ENCODE measurements around the gene SPAG5. TPM values are rescaled to one million over a fixed set of nuclear protein-coding genes. Genes with fewer than 3 reads are reported as not detected.

SPAG5 gene
- total RNA-seq, 3 donors from 2014 or later (not counting 1 experiment from before 2014, with no cell fraction given): 18.0 to 19.6 (median 19.3) TPM

DNA sequence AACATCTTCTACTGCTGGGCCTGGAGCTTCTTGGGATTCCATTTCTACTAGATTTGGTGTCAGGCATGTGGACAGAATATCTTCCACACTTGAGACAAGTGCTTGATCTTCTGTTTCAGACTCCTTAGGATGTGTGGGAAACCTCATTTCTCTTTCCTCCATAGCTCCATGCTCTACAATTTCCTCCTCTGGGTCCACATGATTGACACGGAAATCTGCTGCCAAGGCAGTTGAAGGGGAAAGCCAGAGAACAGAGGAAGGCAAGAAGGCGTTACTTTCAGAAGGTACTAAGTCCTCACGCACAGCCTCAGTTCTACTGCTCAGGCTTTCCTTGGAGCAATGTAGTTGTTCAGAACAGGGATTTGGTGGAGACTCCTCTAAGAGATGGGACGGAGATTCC is 6.6 kb downstream of the SPAG5 start:
- TF ChIP-seq, protein P1, sequence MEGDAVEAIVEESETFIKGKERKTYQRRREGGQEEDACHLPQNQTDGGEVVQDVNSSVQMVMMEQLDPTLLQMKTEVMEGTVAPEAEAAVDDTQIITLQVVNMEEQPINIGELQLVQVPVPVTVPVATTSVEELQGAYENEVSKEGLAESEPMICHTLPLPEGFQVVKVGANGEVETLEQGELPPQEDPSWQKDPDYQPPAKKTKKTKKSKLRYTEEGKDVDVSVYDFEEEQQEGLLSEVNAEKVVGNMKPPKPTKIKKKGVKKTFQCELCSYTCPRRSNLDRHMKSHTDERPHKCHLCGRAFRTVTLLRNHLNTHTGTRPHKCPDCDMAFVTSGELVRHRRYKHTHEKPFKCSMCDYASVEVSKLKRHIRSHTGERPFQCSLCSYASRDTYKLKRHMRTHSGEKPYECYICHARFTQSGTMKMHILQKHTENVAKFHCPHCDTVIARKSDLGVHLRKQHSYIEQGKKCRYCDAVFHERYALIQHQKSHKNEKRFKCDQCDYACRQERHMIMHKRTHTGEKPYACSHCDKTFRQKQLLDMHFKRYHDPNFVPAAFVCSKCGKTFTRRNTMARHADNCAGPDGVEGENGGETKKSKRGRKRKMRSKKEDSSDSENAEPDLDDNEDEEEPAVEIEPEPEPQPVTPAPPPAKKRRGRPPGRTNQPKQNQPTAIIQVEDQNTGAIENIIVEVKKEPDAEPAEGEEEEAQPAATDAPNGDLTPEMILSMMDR (IDR thresholded peaks at IDR 0.05): no peak
- Mint-ChIP-seq H3K4me1 (no peaks in the 10 kb centered on the region), H3K27me3 (ENCODE audit: low read depth in 2 of 2) (no peaks in the 10 kb centered on the region), H3K4me3 (no peak overlapping the region), H3K27ac (no peak overlapping the region), H3K9me3 (no peaks in the 10 kb centered on the region), H3K36me3 (no peaks in the 10 kb centered on the region)
- intact Hi-C loops (cut with micrococcal nuclease): no loop called here
- Histone ChIP-seq H3K27me3 (ENCODE audit: control insufficient read depth, insufficient read depth, low read length) (no peaks in the 10 kb centered on the region), H3K27ac (ENCODE audit: low read length) (no peak overlapping the region), H3K9me3 (ENCODE audit: control insufficient read depth, insufficient read depth, low read length) (no peaks in the 10 kb centered on the region), H3K36me3 (ENCODE audit: control insufficient read depth, insufficient read depth, low read length) (peaks cover 2% of the 10 kb centered on the region), H3K4me1 (ENCODE audit: control insufficient read depth, insufficient read depth, low read length) (no peaks in the 10 kb centered on the region), H3K4me3 (ENCODE audit: low read length) (no peak overlapping the region)
- 94% methylated on average over 4 of the region's 4 CpGs for WGBS (ENCODE audit: insufficient coverage)
- DNase-seq: no peak
- ATAC-seq: no peak

DNA sequence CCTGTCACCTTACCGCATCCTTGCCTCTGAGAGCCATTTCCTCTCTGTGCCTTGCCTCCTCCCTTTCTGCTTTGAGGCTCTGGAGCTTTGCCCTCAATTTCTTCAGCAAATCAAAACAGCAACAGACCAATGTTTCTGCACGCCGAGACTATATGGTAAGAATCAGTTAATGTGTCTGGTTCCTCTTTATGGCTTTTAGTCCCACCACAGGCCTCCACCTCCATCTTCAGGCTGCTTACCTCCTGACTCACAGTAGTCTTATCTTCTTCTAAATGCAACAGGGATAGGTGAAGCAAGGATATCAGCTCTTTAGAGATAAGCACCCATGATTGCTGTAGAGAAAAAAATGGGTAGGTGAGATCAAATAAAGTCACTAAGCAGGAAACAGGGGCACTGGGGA is 13.0 kb downstream of the SPAG5 start:
- no peaks in the 10 kb centered on the region for H3K27me3 Mint-ChIP-seq (ENCODE audit: low read depth in 2 of 2)
- Histone ChIP-seq H3K27me3 (ENCODE audit: control insufficient read depth, insufficient read depth, low read length) (no peaks in the 10 kb centered on the region), H3K36me3 (ENCODE audit: control insufficient read depth, insufficient read depth, low read length) (peaks cover 8% of the 10 kb centered on the region), H3K27ac (ENCODE audit: low read length) (no peak overlapping the region), H3K4me1 (ENCODE audit: control insufficient read depth, insufficient read depth, low read length) (no peaks in the 10 kb centered on the region), H3K9me3 (ENCODE audit: control insufficient read depth, insufficient read depth, low read length) (no peaks in the 10 kb centered on the region), H3K4me3 (ENCODE audit: low read length) (no peak overlapping the region)
- H3K27ac Mint-ChIP-seq: no peak overlapping the region
- ATAC-seq: no peak
- no peaks in the 10 kb centered on the region for H3K9me3 Mint-ChIP-seq
- H3K36me3 Mint-ChIP-seq: no peaks in the 10 kb centered on the region
- no peak for DNase-seq
- TF ChIP-seq, protein P1 (IDR thresholded peaks at IDR 0.05): no peak
- no peaks in the 10 kb centered on the region for H3K4me1 Mint-ChIP-seq
- no peak overlapping the region for H3K4me3 Mint-ChIP-seq
- intact Hi-C loops (cut with micrococcal nuclease): no loop called here
- WGBS (ENCODE audit: insufficient coverage): 84% methylated on average over 3 of the region's 3 CpGs

DNA sequence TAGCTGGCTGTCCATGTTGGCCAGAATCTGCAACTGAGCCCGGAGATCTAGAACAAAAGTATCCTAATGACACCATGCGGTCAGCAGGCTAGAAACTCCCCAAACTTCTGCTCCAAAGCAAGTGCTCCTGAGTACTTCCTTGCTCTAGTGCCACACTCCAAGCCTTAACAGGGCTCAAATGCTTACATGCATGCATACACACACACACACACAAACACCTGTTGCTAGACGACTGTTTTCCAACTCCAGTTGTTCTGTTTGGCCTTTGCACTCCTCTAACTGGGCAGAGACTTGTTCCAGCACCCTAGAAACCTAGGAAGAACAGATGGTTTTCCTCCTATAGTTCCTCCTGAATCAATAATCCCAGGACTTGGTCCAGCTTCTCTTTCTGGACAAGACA is 14.4 kb downstream of the SPAG5 start:
- H3K4me3 Mint-ChIP-seq: no peak overlapping the region
- H3K27me3 Mint-ChIP-seq (ENCODE audit: low read depth in 2 of 2): no peaks in the 10 kb centered on the region
- Histone ChIP-seq H3K36me3 (ENCODE audit: control insufficient read depth, insufficient read depth, low read length) (peaks cover 8% of the 10 kb centered on the region), H3K4me1 (ENCODE audit: control insufficient read depth, insufficient read depth, low read length) (no peaks in the 10 kb centered on the region), H3K27me3 (ENCODE audit: control insufficient read depth, insufficient read depth, low read length) (no peaks in the 10 kb centered on the region), H3K9me3 (ENCODE audit: control insufficient read depth, insufficient read depth, low read length) (no peaks in the 10 kb centered on the region), H3K4me3 (ENCODE audit: low read length) (no peak overlapping the region), H3K27ac (ENCODE audit: low read length) (no peak overlapping the region)
- no peak for ATAC-seq
- TF ChIP-seq, protein P1 (IDR thresholded peaks at IDR 0.05): no peak
- no peaks in the 10 kb centered on the region for H3K4me1 Mint-ChIP-seq
- WGBS (ENCODE audit: insufficient coverage): 98% methylated on average over 3 of the region's 3 CpGs
- H3K27ac Mint-ChIP-seq: no peak overlapping the region
- intact Hi-C loops (cut with micrococcal nuclease): no loop called here
- no peaks in the 10 kb centered on the region for H3K9me3 Mint-ChIP-seq
- no peak for DNase-seq
- H3K36me3 Mint-ChIP-seq: no peaks in the 10 kb centered on the region

DNA sequence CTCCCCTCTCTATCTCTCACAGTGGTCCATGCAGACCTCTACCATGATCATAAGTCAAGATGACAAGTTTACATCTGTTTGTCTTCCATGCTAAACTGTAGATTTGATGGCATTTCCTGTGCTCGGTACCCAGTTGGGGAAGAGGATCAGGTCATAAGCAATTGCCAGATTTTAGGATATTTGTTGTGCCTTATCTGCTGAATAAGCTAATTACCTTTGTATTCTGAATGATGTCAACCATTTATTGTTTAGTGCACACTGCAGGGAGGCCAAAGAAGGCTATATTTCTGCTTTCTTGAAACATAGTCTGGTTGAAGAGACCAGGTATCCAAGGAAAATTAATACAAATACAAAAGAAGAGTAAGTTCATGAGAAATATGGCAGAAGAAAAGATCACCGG is 16.3 kb downstream of the SPAG5 start:
- WGBS (ENCODE audit: insufficient coverage): 96% methylated on average over 2 of the region's 2 CpGs
- Mint-ChIP-seq H3K36me3 (no peaks in the 10 kb centered on the region), H3K9me3 (no peaks in the 10 kb centered on the region), H3K27ac (no peak overlapping the region), H3K4me1 (no peaks in the 10 kb centered on the region), H3K4me3 (no peak overlapping the region), H3K27me3 (ENCODE audit: low read depth in 2 of 2) (no peaks in the 10 kb centered on the region)
- no peaks in the 10 kb centered on the region for H3K27me3 ChIP-seq (ENCODE audit: control insufficient read depth, insufficient read depth, low read length)
- peaks cover 8% of the 10 kb centered on the region for H3K36me3 ChIP-seq (ENCODE audit: control insufficient read depth, insufficient read depth, low read length)
- no peak overlapping the region for H3K27ac ChIP-seq (ENCODE audit: low read length)
- intact Hi-C loops (cut with micrococcal nuclease): no loop called here
- no peaks in the 10 kb centered on the region for H3K9me3 ChIP-seq (ENCODE audit: control insufficient read depth, insufficient read depth, low read length)
- no peak overlapping the region for H3K4me3 ChIP-seq (ENCODE audit: low read length)
- ATAC-seq (no peak), DNase-seq (no peak)
- H3K4me1 ChIP-seq (ENCODE audit: control insufficient read depth, insufficient read depth, low read length): no peaks in the 10 kb centered on the region
- TF ChIP-seq, protein P1 (IDR thresholded peaks at IDR 0.05): no peak
